SKM-1 treated with dmso at 0.1 percent for 144 hours (cell line): Measurements from ENCODE around the gene HENMT1.
A peak's percentile ranks its signal among the peaks of the same experiment; 100 is the strongest.
"Not testable (repeated sequence)": the region's sequence is repeated elsewhere in the genome, so short reads cannot be mapped to it uniquely, and the experiment has no call there.

Experiments used
- DNase-seq: peaks from one replicate; lab custom pipeline; 2025; ENCODE audit not compliant: unreplicated experiment; lab: John Stamatoyannopoulos, UW

HENMT1 gene

GRCh38 chr1:108671143-108671542, 10.2 kb upstream of the HENMT1 start:
- DNase-seq = no peak

- DNase-seq = no peak
These were observed 9.4 kb upstream of the HENMT1 start for GRCh38 chr1:108670131-108670773.

- no peak for DNase-seq
These were observed 8.8 kb upstream of the HENMT1 start for GRCh38 chr1:108669679-108670078.

- no peak for DNase-seq
These were observed 7.9 kb upstream of the HENMT1 start for GRCh38 chr1:108668777-108669176.

DNA sequence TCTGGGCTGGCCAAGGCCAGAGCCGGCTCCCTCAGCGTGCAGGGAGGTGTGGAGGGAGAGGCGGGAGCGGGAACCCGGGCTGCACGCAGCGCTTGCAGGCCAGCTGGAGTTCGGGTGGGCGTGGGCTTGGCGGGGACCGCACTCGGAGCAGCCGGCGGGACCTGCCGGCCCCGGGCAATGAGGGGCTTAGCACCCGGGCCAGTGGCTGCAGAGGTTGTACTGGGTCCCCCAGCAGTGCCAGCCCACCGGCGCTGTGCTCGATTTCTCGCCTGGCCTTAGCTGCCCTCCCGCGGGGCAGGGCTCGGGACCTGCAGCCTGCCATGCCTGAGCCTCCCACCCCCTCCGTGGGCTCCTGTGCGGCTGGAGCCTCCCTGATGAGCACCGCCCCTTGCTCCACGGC, 6.5 kb upstream of the HENMT1 start:
- not testable (repeated sequence) for DNase-seq

DNA sequence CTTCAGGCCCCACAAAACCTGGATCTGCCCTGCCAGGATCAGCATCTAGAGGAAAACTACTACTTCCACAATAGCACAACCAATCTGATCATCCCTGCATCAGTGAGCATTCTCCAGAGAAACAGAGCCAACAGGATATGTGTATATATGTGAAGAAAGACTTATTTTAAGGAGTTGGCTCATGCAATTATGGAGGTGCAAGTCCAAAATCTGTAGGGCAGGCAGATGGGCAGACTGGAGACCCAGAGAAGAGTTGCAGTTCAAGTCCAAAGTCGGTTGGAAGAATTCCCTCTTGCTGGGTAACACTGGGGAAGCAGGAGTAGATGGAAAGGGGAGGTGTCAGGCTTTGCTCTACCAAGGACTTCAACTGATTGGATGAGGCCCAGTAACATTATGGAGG, 4.9 kb upstream of the HENMT1 start:
- DNase-seq = no peak

DNA sequence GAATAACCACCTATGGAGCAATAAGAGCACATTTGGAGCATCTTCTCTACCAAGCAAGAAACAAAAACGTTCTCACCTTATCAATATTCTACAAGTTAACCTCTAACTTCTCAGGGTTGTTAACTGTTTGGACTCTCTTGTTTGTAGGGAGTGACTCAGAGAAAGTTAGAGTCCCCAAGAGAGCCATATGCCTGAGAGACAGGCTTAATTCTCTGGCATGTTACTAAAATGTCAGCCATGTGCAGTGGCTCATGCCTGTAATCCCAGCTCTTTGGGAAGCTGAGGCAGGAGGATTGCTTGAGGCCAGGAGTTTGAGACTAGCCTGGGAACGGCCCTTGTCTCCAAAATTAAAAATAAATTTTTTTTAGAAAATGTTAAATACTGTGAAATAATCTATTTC, 4.2 kb upstream of the HENMT1 start:
- DNase-seq = no peak

GRCh38 chr1:108664481-108664880, 3.6 kb upstream of the HENMT1 start:
- no peak for DNase-seq

GRCh38 chr1:108663074-108663473, 2.2 kb upstream of the HENMT1 start:
- no peak for DNase-seq

GRCh38 chr1:108657356-108658080, 3.4 kb downstream of the HENMT1 start:
- DNase-seq = no peak

GRCh38 chr1:108653431-108654105, 7.3 kb downstream of the HENMT1 start:
- DNase-seq = no peak

DNA sequence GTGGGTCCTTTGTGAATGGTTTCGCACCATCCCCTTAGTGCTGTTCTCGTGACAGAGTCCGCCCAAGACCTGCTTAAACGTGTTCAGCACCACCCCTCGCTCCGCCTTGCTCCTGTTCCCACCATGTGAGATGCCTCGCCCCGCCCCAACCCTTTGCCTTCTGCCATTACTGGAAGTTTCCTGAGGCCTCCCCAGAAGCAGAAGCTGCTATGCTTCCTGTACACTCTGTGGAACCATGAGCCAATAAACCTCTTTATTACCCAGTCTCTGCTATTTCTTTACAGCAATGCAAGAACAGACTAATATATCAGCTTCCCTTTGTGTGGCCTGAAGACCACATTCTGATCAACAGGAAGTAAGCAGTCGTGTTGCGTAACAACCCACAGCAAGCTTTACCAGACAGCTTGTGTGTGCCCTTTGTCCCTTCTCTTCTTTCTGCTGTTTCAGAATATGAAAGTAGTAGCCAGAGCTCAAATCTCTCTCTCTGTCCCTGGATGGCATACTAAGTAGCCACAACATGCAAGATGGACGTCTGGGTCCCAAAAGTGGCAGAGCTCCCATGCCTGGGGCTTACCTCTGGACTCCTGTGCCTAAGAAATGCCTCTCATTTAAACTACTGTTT, 14.1 kb downstream of the HENMT1 start:
- DNase-seq = peak; percentile 98

DNA sequence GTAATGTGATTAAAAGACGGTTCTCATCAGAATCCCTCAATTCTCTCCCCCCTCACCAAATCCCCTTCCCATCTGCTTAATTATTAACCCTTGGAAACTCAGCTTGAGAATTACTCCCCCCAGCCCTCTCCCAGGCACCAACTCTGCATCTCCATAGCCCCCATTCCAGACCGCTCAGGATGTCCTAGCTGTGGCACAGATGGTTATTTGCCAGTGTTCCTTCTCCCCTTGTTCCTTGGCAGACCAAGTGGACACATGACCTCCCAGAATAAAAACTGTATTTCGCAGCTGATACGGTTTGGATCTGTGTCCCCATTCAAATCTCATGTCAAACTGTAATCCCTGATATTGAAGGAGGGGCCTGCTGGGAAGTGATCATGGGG, 14.6 kb downstream of the HENMT1 start:
- no peak for DNase-seq

DNA sequence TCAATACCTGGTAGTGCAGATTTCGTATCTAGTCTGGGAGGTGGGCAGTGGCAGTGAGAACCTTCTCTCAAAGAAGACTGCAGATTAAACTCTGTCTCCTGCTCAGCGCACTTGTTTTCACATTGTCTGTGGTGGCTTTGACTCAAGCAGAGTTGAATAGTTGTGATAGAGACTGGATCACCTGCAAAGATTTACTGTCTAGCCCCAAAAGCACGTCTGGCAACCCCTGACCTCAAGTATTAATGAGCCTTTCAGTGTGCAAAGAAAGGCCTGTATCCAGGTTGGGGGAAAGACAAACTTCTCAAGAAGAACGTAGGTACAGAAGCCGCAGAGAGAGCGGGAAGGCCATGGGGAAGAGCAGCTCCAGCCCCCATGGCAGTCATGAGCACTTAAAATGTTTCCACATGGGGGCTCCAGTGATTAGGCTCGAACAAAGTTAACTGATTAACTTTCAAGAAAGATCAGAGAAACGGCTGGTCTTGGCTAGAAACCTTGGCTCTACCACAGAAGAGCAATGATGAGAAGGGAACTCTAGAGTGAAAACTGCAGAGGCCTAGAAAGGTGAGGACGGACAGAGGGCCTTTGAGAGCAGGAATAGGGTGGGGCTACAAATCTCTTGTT, 15.2 kb downstream of the HENMT1 start:
- no peak for DNase-seq

- no peak for DNase-seq
These were observed 15.9 kb downstream of the HENMT1 start for GRCh38 chr1:108644984-108645383.

GRCh38 chr1:108643492-108644335, 17.2 kb downstream of the HENMT1 start:
- peak; percentile 77 for DNase-seq

- not testable (repeated sequence) for DNase-seq
These were observed 20.0 kb downstream of the HENMT1 start for GRCh38 chr1:108640863-108641262.

- no peak for DNase-seq
These were observed 20.9 kb downstream of the HENMT1 start for GRCh38 chr1:108639899-108640560.

DNA sequence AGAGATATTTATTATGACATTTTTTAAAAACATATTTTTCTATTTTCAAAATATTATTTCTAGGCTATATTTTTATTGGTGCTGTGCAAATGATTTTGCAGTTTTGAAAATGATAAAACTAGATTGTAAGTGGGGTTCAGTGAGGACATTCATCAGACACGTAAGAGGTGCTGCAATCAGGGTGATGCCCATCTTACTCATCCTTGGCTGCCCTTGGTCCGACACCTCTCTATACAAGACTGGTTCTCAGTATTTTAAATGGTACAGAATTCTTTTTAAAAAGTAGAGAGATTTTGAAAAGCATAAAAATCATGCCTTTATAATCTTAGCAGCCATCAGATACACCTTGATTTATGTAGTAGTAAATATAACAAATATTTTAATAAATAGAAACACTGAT, 24.0 kb downstream of the HENMT1 start:
- DNase-seq = no peak

DNA sequence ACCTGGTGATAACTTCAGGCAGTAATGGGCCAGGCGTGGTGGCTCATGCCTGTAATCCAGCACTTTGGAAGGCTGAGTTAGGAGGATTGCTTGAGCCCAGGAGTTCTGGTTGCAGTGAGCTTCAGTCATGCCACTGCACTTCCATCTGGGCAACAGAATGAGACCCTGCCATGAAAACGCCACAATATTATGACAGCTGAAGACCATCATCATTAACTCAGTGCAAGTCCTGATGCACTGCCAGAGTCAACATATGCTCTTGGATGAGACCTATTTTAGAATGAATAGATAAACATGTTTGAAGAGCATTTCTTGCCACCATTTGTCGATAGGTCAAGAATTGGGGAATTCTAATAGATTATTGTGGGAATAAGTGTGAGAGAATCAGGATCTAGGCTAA, 26.4 kb downstream of the HENMT1 start:
- no peak for DNase-seq
